ENCODE results near the gene USP3. TPM values are rescaled to one million over a fixed set of nuclear protein-coding genes. Genes with fewer than 3 reads are reported as not detected.

The USP3 gene
- total RNA-seq, 4 donors from 2014 or later: 26.5 to 96.3 (median 65.8) TPM

GRCh38 chr15:63560741-63561448, 56.5 kb downstream of the USP3 start:
- no peak for DNase-seq
- Histone ChIP-seq H3K36me3 (no peaks in the 10 kb centered on the region), H3K4me3 (no peak overlapping the region)

GRCh38 chr15:63564093-63564492, 59.7 kb downstream of the USP3 start:
- no peaks in the 10 kb centered on the region for H3K9me3 ChIP-seq
- no peak overlapping the region for H3K27ac ChIP-seq
- no peaks in the 10 kb centered on the region for H3K36me3 ChIP-seq
- intact Hi-C loops (cut with DNase I; ENCODE audit: low total_unique reads): no loop called here
- TF ChIP-seq POLR2A (IDR thresholded peaks at IDR 0.05) (no peak), CTCF (IDR thresholded peaks at IDR 0.05) (no peak)
- no peaks in the 10 kb centered on the region for H3K4me1 ChIP-seq
- no peaks in the 10 kb centered on the region for H3K27me3 ChIP-seq
- no peak for DNase-seq
- no peak overlapping the region for H3K4me3 ChIP-seq

More at GRCh38 chr15:63560741-63561448, 56.5 kb downstream of the USP3 start:
- TF ChIP-seq CTCF (IDR thresholded peaks at IDR 0.05): no peak
- TF ChIP-seq POLR2A (IDR thresholded peaks at IDR 0.05): no peak
- no peak overlapping the region for H3K27ac ChIP-seq
- intact Hi-C loops (cut with DNase I; ENCODE audit: low total_unique reads): no loop called here
- no peaks in the 10 kb centered on the region for H3K4me1 ChIP-seq
- H3K27me3 ChIP-seq: no peaks in the 10 kb centered on the region
- H3K9me3 ChIP-seq: no peaks in the 10 kb centered on the region

GRCh38 chr15:63565536-63566186, 61.3 kb downstream of the USP3 start:
- TF ChIP-seq CTCF (IDR thresholded peaks at IDR 0.05) (no peak), POLR2A (IDR thresholded peaks at IDR 0.05) (no peak)
- Histone ChIP-seq H3K4me3 (no peak overlapping the region), H3K36me3 (no peaks in the 10 kb centered on the region), H3K27me3 (no peaks in the 10 kb centered on the region), H3K4me1 (no peaks in the 10 kb centered on the region), H3K27ac (no peak overlapping the region), H3K9me3 (no peaks in the 10 kb centered on the region)
- no peak for DNase-seq
- intact Hi-C loops (cut with DNase I; ENCODE audit: low total_unique reads): no loop called here

GRCh38 chr15:63572749-63573464, 68.5 kb downstream of the USP3 start:
- Histone ChIP-seq H3K36me3 (no peaks in the 10 kb centered on the region), H3K4me1 (no peaks in the 10 kb centered on the region), H3K4me3 (no peak overlapping the region), H3K27me3 (no peaks in the 10 kb centered on the region), H3K9me3 (no peaks in the 10 kb centered on the region), H3K27ac (no peak overlapping the region)
- DNase-seq: no peak
- TF ChIP-seq CTCF (IDR thresholded peaks at IDR 0.05): no peak
- TF ChIP-seq POLR2A (IDR thresholded peaks at IDR 0.05): no peak
- intact Hi-C loops (cut with DNase I; ENCODE audit: low total_unique reads): no loop called here

DNA sequence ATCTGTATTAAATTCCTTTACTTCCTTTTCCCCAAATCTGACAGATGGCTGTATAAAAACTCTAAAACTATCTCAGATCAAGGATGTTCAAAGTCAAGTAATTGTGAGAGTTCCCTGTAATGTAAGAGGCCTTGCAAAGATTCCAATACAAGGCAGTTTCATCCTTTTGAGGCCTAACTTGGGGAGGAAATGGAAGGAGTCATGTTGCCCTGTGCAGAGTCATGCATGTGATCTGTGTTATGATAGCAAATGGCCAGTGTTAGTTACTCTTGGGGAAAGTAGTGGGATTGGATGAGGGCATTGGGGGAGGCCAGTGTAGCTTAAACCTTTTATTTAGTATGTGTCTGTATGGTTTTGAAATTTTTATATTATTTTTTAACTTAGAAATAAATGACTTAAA, 69.1 kb downstream of the USP3 start:
- no peak overlapping the region for H3K4me3 ChIP-seq
- intact Hi-C loops (cut with DNase I; ENCODE audit: low total_unique reads): no loop called here
- H3K27me3 ChIP-seq: no peaks in the 10 kb centered on the region
- DNase-seq: no peak
- H3K36me3 ChIP-seq: no peaks in the 10 kb centered on the region
- H3K27ac ChIP-seq: no peak overlapping the region
- TF ChIP-seq CTCF (IDR thresholded peaks at IDR 0.05): no peak
- no peak for TF ChIP-seq POLR2A (IDR thresholded peaks at IDR 0.05)
- no peaks in the 10 kb centered on the region for H3K9me3 ChIP-seq
- no peaks in the 10 kb centered on the region for H3K4me1 ChIP-seq
